SJCRH30 (cell line): ENCODE measurements around the gene MLIP. TPM values are rescaled to one million over a fixed set of nuclear protein-coding genes. Genes with fewer than 3 reads are reported as not detected.

Experiments used
- total RNA-seq: library from RNA; depleted of rRNA; stranded (reverse); fragments of >200 nt; shearing (Covaris generic); gene quantifications from 2 replicates; pipeline ENCODE4 v1.2.3, GENCODE V29; 2014; rRNA removed

MLIP gene
- total RNA-seq, 1 experiment from 2014 or later: 2.8 TPM

Other genes with a start within 250 kb of the MLIP start
- gene TINAG, start 197.0 kb downstream of the MLIP start, total RNA-seq: not detected in 2 replicates